HG02970 (cell line): ENCODE measurements around the gene HAUS7.
"Not testable (repeated sequence)": the region's sequence is repeated elsewhere in the genome, so short reads cannot be mapped to it uniquely, and the experiment has no call there.

ENCODE experiments used
- ATAC-seq: cut with Tn5 transposase; IDR thresholded peaks from one replicate; pipeline ENCODE4 v1.9.1; 2021; ENCODE audit warnings: mild to moderate bottlenecking, moderate library complexity, moderate number of reproducible peaks; ENCODE audit not compliant: unreplicated experiment, low FRiP score

Gene HAUS7

GRCh38 chrX:153412746-153413720, 57.3 kb downstream of the HAUS7 start:
- no peak for ATAC-seq

- ATAC-seq = no peak
Observed at GRCh38 chrX:153411988-153412574, 58.3 kb downstream of the HAUS7 start.

GRCh38 chrX:153411255-153411987, 59.0 kb downstream of the HAUS7 start, which contains the start of gene ZFP92:
Gene ZFP92, plus strand, starts transcription at chrX:153411472. Its CDS starts 6,851 bp downstream, at chrX:153418323.
- no peak for ATAC-seq

- ATAC-seq = no peak
Observed at GRCh38 chrX:153410888-153411254, 59.5 kb downstream of the HAUS7 start.

- no peak for ATAC-seq
Observed at GRCh38 chrX:153410373-153410772, 60.0 kb downstream of the HAUS7 start.

- no peak for ATAC-seq
Observed at GRCh38 chrX:153409414-153410101, 60.8 kb downstream of the HAUS7 start.

GRCh38 chrX:153408871-153409351, 61.5 kb downstream of the HAUS7 start:
- ATAC-seq = no peak

GRCh38 chrX:153408221-153408721, 62.1 kb downstream of the HAUS7 start:
- no peak for ATAC-seq

GRCh38 chrX:153407736-153408135, 62.6 kb downstream of the HAUS7 start:
- no peak for ATAC-seq

GRCh38 chrX:153406903-153407302, 63.5 kb downstream of the HAUS7 start:
- ATAC-seq = no peak

GRCh38 chrX:153406011-153406410, 64.4 kb downstream of the HAUS7 start:
- ATAC-seq = no peak

- no peak for ATAC-seq
Observed at GRCh38 chrX:153405426-153405825, 65.0 kb downstream of the HAUS7 start.

- ATAC-seq = not testable (repeated sequence)
Observed at GRCh38 chrX:153404333-153404732, 66.0 kb downstream of the HAUS7 start.

- no peak for ATAC-seq
Observed at GRCh38 chrX:153401133-153401764, 69.1 kb downstream of the HAUS7 start, which contains the start of gene PNMA6E. Gene PNMA6E, minus strand, starts transcription at chrX:153401350. Its CDS starts 2,501 bp downstream, at chrX:153398849.

- ATAC-seq = no peak
Observed at GRCh38 chrX:153400146-153401132, 69.9 kb downstream of the HAUS7 start.

GRCh38 chrX:153398275-153398960, 72.0 kb downstream of the HAUS7 start:
- no peak for ATAC-seq
